T-helper 2 cell treated with Interferon-gamma antibody and Interleukin-4, amounts not matched to agents 5 μg/mL and 100 μg/mL, for 36 hours (primary cell): ENCODE results near the gene KCTD12.
A peak's percentile ranks its signal among the peaks of the same experiment; 100 is the strongest.

Experiments
- DNase-seq: peaks from one replicate; pipeline ENCODE4 v3.0.0; 2021; ENCODE audit warnings: low spot score
- H3K27ac Mint-ChIP-seq: one replicate; pipeline ENCODE4 v1.8.0; 2021; ENCODE audit warnings: mild to moderate bottlenecking, mixed read lengths
- H3K27me3 Mint-ChIP-seq: one replicate; pipeline ENCODE4 v1.8.0; 2021; ENCODE audit warnings: low read depth, mixed read lengths
- H3K36me3 Mint-ChIP-seq: one replicate; pipeline ENCODE4 v1.8.0; 2021; ENCODE audit warnings: low read depth, mixed read lengths
- H3K4me1 Mint-ChIP-seq: one replicate; pipeline ENCODE4 v1.8.0; 2021; ENCODE audit warnings: low read depth, mixed read lengths
- H3K4me3 Mint-ChIP-seq: one replicate; pipeline ENCODE4 v1.8.0; 2022; ENCODE audit warnings: mild to moderate bottlenecking, moderate library complexity, mixed read lengths
- H3K9me3 Mint-ChIP-seq: one replicate; pipeline ENCODE4 v1.8.0; 2021; ENCODE audit warnings: mixed read lengths

Gene KCTD12

DNA sequence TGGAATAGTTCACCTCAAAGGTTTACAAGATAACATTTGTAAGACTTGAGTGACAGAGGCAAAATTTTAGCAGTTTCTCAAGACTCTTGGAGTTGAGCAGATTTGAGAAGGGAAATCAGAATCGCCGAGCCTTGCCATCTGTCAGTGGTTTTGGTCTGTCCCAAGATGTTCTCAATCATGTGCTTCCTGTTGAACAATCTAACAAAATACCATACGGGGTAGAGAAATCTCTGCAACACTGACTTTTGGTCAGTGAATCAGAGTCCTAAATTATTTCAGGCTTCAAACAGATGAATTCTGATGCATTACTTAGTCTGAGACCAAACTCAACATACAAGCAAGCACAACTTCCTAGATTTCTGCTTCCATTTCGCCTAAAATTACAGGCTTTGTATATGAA, 3.8 kb downstream of the KCTD12 start:
- H3K4me3 Mint-ChIP-seq = no peak overlapping the region
- no peak overlapping the region for H3K27ac Mint-ChIP-seq
- peaks cover 9% of the 10 kb centered on the region for H3K36me3 Mint-ChIP-seq
- peaks cover 38% of the 10 kb centered on the region for H3K4me1 Mint-ChIP-seq
- no peaks in the 10 kb centered on the region for H3K9me3 Mint-ChIP-seq
- no peak for DNase-seq
- peaks cover 6% of the 10 kb centered on the region for H3K27me3 Mint-ChIP-seq

DNA sequence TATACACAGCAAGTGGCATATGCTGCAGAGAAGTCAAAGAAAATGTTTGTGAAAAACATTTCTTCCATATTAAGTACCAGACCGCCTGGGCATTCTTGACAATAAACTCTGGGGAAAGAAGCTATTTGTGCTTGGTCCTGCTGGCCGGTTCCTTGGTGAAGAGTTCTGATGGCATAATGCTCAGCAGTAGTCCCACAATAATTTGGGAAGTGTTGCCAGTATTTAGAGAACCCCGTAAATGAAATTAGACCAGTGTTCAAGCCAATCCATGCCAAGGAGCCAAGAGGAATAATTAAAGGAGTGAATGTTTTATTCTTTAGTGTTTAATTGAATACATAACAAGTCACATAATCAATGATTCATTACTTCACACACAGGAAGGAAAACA, 6.3 kb downstream of the KCTD12 start:
- DNase-seq = no peak
- Mint-ChIP-seq H3K9me3 (no peaks in the 10 kb centered on the region), H3K27ac (no peak overlapping the region), H3K27me3 (peaks cover 4% of the 10 kb centered on the region), H3K36me3 (peaks cover 9% of the 10 kb centered on the region), H3K4me3 (peak overlapping the region; percentile 75), H3K4me1 (peaks cover 30% of the 10 kb centered on the region)

DNA sequence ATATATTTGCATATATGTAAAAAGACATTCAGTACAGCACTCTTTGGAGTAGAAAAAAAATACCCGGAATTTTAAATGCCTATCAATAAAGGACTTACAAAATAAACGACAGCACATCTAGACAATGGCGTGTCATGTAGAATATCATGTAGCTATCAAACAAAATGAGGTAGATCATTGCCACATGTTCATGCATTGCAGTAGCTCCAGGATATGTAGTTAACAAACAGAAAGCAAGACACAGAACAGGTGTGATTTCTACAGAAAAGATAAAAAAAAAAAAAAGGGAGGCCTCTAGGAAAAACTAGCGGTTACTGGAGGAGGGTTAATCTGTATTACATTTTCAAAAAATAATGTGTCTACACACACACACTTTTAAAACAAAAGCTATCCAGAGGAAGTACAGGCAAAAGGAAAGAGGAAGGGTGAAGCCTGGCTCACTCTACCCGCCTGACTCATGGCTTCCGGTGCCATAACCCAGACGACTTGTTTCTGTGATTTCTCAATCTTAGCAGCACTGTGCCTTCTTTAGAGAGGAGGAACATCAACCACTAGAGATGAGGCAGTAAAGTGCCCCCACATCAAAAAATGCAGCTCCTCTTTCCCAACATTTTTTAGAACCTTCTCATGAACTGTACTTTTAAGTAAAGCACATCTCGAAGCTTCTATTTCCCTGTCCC, 6.9 kb downstream of the KCTD12 start:
- no peaks in the 10 kb centered on the region for H3K9me3 Mint-ChIP-seq
- H3K4me1 Mint-ChIP-seq = peaks cover 25% of the 10 kb centered on the region
- DNase-seq = peak; percentile 44

DNA sequence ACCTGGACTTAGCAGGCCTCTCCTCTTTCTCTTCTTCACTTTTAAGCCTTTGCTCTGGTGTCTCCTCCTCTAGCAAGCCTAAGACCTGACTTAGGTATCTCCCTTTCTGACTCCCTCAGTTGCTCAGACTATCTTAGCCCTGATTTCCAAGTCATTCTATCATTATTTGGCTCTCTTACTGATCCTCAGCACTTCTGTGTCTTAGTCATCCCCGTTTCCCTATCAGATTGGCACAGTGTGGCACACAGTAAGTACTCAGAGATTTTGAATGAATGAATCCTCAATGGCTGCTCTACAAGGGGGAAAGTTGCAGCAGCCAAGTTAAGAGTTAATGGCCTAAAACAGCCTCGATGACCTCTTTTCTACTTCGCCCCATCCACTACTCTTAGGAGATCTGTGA, 8.2 kb downstream of the KCTD12 start:
- H3K4me3 Mint-ChIP-seq = no peak overlapping the region
- no peak overlapping the region for H3K27ac Mint-ChIP-seq
- no peak for DNase-seq
- H3K27me3 Mint-ChIP-seq = peaks cover 10% of the 10 kb centered on the region
- no peaks in the 10 kb centered on the region for H3K9me3 Mint-ChIP-seq
- H3K4me1 Mint-ChIP-seq = peaks cover 20% of the 10 kb centered on the region
- H3K36me3 Mint-ChIP-seq = peaks cover 6% of the 10 kb centered on the region

More for the DNA sequence above, 6.9 kb downstream of the KCTD12 start:
- Mint-ChIP-seq H3K36me3 (peaks cover 6% of the 10 kb centered on the region), H3K4me3 (peak overlapping the region; percentile 75), H3K27ac (peak overlapping the region; percentile 89), H3K27me3 (peaks cover 5% of the 10 kb centered on the region)

DNA sequence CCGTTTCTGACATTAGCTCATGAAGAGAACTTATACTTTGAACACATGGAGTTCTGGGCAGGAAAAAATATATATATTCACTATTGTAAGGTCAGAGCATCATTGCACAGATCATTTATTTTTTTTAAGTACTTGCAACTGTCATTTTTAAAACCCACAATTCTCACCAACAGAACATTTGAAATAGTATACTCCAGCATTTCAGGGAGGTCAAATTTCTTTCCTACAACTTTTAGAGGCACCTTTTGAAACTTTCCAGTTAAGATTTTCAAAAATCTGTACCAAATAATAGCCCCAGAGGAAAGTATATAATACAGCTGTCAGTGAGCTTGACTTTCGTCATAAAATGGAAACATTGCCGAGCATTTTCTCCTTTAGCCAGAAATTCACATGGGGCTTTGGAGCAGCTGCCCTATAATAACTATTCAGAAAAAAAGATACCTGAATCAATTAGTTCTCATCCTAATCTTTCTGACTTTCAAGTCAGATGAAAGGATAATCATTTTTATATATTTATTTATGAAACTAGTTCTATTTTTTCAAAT, 10.9 kb downstream of the KCTD12 start:
- Mint-ChIP-seq H3K4me3 (no peak overlapping the region), H3K4me1 (peaks cover 12% of the 10 kb centered on the region), H3K27me3 (peaks cover 25% of the 10 kb centered on the region), H3K27ac (no peak overlapping the region), H3K36me3 (no peaks in the 10 kb centered on the region), H3K9me3 (no peaks in the 10 kb centered on the region)
- no peak for DNase-seq

DNA sequence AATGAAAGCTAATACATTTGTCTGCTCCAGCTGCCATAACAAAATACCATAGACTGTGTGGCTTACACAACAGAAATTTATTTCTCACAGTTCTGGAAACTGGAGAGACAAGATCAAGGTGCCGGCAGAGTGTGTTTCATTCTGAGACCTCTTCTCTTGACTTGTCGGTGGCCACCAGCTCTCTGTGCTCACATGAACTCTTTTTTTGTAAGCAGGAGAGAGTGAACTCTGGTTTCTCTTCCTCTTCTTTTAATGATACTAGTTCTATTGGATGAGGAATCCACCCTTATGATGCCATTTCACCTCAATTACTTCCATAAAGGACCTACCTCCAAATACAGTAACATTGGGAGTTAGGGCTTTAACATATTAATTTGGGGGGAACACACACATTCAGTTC, 11.7 kb downstream of the KCTD12 start:
- no peaks in the 10 kb centered on the region for H3K9me3 Mint-ChIP-seq
- H3K27me3 Mint-ChIP-seq = peaks cover 25% of the 10 kb centered on the region
- DNase-seq = no peak
- H3K36me3 Mint-ChIP-seq = no peaks in the 10 kb centered on the region
- no peak overlapping the region for H3K27ac Mint-ChIP-seq
- H3K4me3 Mint-ChIP-seq = no peak overlapping the region
- H3K4me1 Mint-ChIP-seq = peaks cover 6% of the 10 kb centered on the region

DNA sequence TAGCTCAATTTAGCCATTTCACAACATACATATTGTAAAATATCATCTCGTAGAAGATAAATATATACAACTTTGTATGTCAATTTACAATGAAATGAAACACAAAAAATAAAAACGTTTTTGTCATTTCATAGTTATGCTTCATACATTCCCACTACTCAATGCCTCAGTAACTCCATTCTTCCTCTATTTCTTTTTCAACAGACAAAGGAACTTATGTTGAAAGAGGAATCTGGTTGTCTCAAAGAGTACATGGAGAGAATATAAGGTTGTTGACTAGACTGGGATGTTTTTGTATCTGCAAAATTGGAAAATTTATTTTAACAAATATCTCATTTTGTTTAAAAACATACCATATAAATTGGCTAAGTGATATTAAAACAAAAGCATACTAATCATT, 12.8 kb downstream of the KCTD12 start:
- no peaks in the 10 kb centered on the region for H3K9me3 Mint-ChIP-seq
- no peak for DNase-seq
- H3K4me3 Mint-ChIP-seq = no peak overlapping the region
- H3K36me3 Mint-ChIP-seq = no peaks in the 10 kb centered on the region
- H3K27me3 Mint-ChIP-seq = peaks cover 25% of the 10 kb centered on the region
- H3K27ac Mint-ChIP-seq = no peak overlapping the region
- H3K4me1 Mint-ChIP-seq = no peaks in the 10 kb centered on the region

DNA sequence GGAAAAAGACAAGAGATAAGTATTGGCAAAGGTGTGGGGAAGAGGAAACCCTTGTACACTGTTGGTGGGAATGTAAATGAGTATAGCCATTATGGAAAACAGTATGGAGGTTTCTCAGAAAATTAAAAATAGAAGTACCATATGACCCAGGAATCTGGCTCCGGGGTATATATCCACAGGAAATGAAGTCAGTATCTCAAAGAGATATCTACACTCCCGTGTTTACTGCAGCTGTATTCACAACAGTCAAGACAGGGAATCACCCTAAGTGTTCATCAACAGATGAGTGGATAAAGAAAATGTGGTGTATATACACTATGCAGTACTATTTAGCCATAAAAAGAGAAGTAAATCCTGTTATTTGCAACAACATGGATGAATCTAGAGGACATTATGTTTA, 13.5 kb downstream of the KCTD12 start:
- no peak overlapping the region for H3K27ac Mint-ChIP-seq
- no peaks in the 10 kb centered on the region for H3K9me3 Mint-ChIP-seq
- H3K4me1 Mint-ChIP-seq = no peaks in the 10 kb centered on the region
- no peak overlapping the region for H3K4me3 Mint-ChIP-seq
- no peaks in the 10 kb centered on the region for H3K36me3 Mint-ChIP-seq
- DNase-seq = no peak
- peaks cover 25% of the 10 kb centered on the region for H3K27me3 Mint-ChIP-seq

DNA sequence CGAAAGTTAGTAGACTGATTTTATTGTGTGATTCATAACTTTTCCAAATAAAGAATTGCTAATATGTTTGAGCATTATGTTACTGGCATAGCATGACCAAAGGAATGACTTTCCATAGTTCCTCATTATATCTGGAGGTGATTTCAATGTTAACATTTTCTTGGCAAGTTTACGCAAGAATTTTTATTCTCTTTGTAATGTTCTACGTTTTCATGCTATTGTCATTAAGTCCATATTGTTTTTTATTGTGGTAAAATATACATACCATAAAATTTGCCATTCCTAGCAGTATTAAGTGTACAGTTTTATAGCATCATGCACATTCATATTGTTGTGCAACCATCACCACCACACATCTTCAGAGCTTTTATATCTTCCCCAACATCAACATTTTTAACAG, 14.8 kb downstream of the KCTD12 start:
- H3K27ac Mint-ChIP-seq = no peak overlapping the region
- H3K27me3 Mint-ChIP-seq = peaks cover 28% of the 10 kb centered on the region
- H3K9me3 Mint-ChIP-seq = no peaks in the 10 kb centered on the region
- no peak overlapping the region for H3K4me3 Mint-ChIP-seq
- DNase-seq = no peak
- H3K4me1 Mint-ChIP-seq = no peaks in the 10 kb centered on the region
- H3K36me3 Mint-ChIP-seq = no peaks in the 10 kb centered on the region

DNA sequence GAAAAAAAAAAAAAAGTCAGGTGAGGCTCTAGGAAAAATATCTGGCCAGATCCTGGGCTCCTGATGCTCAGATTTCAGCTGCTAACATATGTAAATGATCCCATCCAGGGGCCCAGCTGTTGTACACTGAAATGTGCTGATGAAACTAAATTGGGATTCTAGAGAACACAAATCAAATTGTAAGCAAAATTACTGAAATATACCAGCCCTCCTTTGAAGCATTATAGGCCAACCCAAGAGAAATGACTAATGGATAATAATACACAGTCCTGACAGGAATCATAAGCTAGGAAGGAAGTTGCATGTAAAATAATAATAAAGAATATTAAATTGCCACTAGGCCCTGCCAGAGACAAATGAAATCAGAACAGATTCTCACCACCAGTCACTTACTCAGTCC, 17.8 kb downstream of the KCTD12 start:
- H3K36me3 Mint-ChIP-seq = no peaks in the 10 kb centered on the region

DNA sequence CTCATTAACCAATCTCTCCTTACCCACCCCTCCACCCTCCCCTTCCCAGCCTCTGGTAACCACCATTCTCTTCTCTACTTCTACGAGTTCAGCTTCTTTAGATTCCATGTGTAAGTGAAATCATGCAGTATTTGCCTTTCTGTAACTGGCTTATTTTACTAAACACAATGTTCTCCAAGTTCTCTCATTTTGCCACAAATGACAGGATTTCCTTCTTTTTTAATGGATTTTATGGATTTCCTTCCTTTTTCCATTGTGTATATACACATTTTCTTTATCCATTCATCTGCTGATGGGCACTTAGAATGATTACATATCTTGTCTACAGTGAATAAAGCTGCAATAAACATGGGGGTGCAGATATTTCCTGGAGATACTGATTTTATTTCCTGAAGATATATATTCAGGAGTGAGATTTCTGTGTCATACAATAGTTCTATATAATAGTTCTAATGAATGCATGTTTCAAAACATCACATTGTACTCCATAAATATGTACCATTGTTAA, 20.2 kb downstream of the KCTD12 start:
- Mint-ChIP-seq H3K4me3 (no peak overlapping the region), H3K4me1 (no peaks in the 10 kb centered on the region), H3K9me3 (no peaks in the 10 kb centered on the region), H3K27ac (no peak overlapping the region), H3K27me3 (peaks cover 18% of the 10 kb centered on the region), H3K36me3 (no peaks in the 10 kb centered on the region)
- DNase-seq = no peak

More for the DNA sequence above, 17.8 kb downstream of the KCTD12 start:
- H3K9me3 Mint-ChIP-seq = no peaks in the 10 kb centered on the region
- H3K27me3 Mint-ChIP-seq = peaks cover 29% of the 10 kb centered on the region
- H3K27ac Mint-ChIP-seq = no peak overlapping the region
- DNase-seq = no peak
- no peaks in the 10 kb centered on the region for H3K4me1 Mint-ChIP-seq
- H3K4me3 Mint-ChIP-seq = no peak overlapping the region

DNA sequence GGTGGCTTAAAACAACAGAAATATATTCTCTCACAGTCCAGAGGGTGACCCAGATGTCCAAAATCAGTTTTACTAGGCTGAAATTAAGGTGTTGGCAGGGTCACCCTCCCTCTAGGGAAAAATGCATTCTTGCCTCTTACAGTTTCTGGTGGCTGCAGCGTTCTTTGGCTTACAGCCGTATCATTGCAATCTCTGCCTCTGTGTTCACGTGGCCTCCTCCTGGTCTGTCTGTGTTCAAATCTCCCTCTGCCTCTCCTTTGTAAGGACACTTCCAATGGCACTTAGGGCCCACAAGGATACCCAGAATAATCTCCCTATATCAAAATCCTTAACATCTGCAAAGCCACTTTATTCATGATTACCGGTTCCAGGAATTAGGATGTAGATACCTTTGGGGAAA, 21.1 kb downstream of the KCTD12 start:
- no peaks in the 10 kb centered on the region for H3K4me1 Mint-ChIP-seq
- H3K36me3 Mint-ChIP-seq = no peaks in the 10 kb centered on the region
- DNase-seq = no peak
- no peak overlapping the region for H3K27ac Mint-ChIP-seq
- no peaks in the 10 kb centered on the region for H3K9me3 Mint-ChIP-seq
- peaks cover 21% of the 10 kb centered on the region for H3K27me3 Mint-ChIP-seq
- no peak overlapping the region for H3K4me3 Mint-ChIP-seq

DNA sequence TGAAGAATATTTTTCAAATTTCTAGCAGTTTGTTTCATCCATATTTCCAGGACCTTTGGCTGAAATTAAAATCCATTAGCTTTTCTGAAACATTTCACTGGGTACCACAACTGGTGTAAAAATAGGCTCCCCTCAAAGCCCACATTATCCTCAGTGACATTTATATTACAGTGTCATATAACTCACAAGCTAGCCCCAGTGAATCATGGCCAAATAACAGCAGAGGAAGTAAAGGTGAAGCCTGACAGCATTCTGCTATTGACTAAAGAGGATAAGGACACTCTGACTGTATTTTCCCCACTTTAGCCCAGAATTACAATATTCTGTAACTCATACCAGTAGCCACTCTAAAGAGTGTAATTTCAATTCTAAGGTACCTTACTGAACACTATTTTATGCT, 21.9 kb downstream of the KCTD12 start:
- no peak for DNase-seq
- H3K9me3 Mint-ChIP-seq = no peaks in the 10 kb centered on the region
- no peak overlapping the region for H3K27ac Mint-ChIP-seq
- H3K27me3 Mint-ChIP-seq = peaks cover 22% of the 10 kb centered on the region
- no peaks in the 10 kb centered on the region for H3K4me1 Mint-ChIP-seq
- H3K4me3 Mint-ChIP-seq = no peak overlapping the region
- H3K36me3 Mint-ChIP-seq = no peaks in the 10 kb centered on the region

DNA sequence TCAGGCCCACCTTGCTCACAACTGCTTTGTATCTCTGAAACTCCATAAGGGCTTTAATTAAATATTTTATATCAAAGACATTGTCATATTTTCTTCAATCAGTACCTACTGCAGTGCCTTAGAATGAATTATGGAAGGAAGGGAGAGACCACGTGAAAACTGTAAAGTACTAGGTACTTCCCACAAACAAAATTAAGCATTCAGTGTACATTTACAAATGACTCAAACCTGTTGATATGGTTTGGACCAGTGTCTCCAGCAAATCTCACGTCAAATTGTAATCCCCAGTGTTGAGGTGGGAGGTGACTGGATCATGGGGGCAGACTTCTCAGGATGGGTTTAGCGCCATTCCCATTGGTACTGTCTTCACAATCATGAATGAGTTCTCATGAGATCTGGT, 23.2 kb downstream of the KCTD12 start:
- Mint-ChIP-seq H3K9me3 (no peaks in the 10 kb centered on the region), H3K4me3 (no peak overlapping the region), H3K4me1 (no peaks in the 10 kb centered on the region), H3K36me3 (no peaks in the 10 kb centered on the region), H3K27ac (no peak overlapping the region), H3K27me3 (peaks cover 22% of the 10 kb centered on the region)
- no peak for DNase-seq

DNA sequence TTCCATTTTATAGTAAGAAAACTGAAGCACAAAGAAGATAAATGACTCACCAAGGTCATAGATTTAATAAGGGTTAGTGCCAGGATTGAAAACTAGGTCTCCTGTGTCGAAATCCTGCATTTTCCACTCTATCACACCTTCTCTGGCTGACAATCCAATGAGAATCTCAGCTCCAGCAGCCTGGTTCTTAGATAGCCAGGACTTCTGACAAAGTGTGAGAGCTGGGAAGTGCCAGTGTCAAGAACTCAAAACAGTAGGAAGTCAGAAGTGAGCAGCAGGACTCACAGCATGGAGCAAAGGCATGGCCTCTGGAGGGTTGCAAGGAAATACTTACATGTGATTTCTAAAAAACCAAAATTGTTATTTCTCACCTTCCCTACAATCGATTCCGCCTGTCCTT, 24.3 kb downstream of the KCTD12 start:
- Mint-ChIP-seq H3K27ac (no peak overlapping the region), H3K9me3 (no peaks in the 10 kb centered on the region), H3K36me3 (no peaks in the 10 kb centered on the region), H3K4me3 (no peak overlapping the region), H3K4me1 (no peaks in the 10 kb centered on the region), H3K27me3 (peaks cover 19% of the 10 kb centered on the region)
- no peak for DNase-seq
